WTC11 (cell line): ENCODE measurements around the gene CENPE. TPM values are rescaled to one million over a fixed set of nuclear protein-coding genes. Genes with fewer than 3 reads are reported as not detected.

Experiments used
- ATAC-seq: fragments of 200-7000 bp; cut with Tn5 transposase; 2 replicates; pipeline ENCODE4 v1.10.0; 2021; ENCODE audit warnings: mild to moderate bottlenecking, moderate library complexity
- CTCF ChIA-PET: fragments of 300-600 bp; sonication (Branson Sonifier 250); formaldehyde crosslinking; loops from one replicate; lab custom pipeline; 2021; ENCODE audit warnings: antibody characterized with exemption; lab: Charles Lee
- POLR2A ChIA-PET: fragments of 350-600 bp; sonication (Branson Sonifier 250); formaldehyde crosslinking; loops from one replicate; lab custom pipeline; 2021; ENCODE audit warnings: antibody characterized with exemption; lab: Charles Lee
- DNase-seq: peaks from one replicate; pipeline ENCODE4 v3.0.0; 2021; ENCODE audit warnings: low spot score
- H3K27ac Mint-ChIP-seq: 2 replicates; pipeline ENCODE4 v1.8.0; 2021; ENCODE audit warnings: mixed read lengths
- H3K27me3 Mint-ChIP-seq: 2 replicates; pipeline ENCODE4 v1.8.0; 2021; ENCODE audit warnings: low read depth, mild to moderate bottlenecking, moderate library complexity, mixed read lengths
- H3K36me3 Mint-ChIP-seq: 2 replicates; pipeline ENCODE4 v1.8.0; 2021; ENCODE audit warnings: mixed read lengths
- H3K4me1 Mint-ChIP-seq: 2 replicates; pipeline ENCODE4 v1.8.0; 2022; ENCODE audit warnings: mixed read lengths
- H3K4me3 Mint-ChIP-seq: 2 replicates; pipeline ENCODE4 v1.8.0; 2021; ENCODE audit warnings: mild to moderate bottlenecking, moderate library complexity, mixed read lengths
- H3K9me3 Mint-ChIP-seq: 2 replicates; pipeline ENCODE4 v1.8.0; 2021; ENCODE audit warnings: mixed read lengths
- AFF4 ChIP-seq: sonication (generic); formaldehyde crosslinking; IDR thresholded peaks from 2 replicates; pipeline ENCODE4 v1.8.1; 2023; ENCODE audit warnings: mild to moderate bottlenecking, missing genetic modification reagents, borderline replicate concordance
- ATF2 ChIP-seq: sonication (generic); formaldehyde crosslinking; IDR thresholded peaks from 2 replicates; pipeline ENCODE4 v1.8.1; 2022; ENCODE audit warnings: low read depth, missing genetic modification reagents, borderline replicate concordance
- EMX1 ChIP-seq: fragments of 250-450 bp; sonication (Bioruptor Pico); IDR thresholded peaks from 2 replicates; pipeline ENCODE4 v1.8.0; 2021; ENCODE audit warnings: mild to moderate bottlenecking
- FOXJ3 ChIP-seq: sonication (generic); formaldehyde crosslinking; IDR thresholded peaks from 2 replicates; pipeline ENCODE4 v1.9.0; 2021; ENCODE audit warnings: missing genetic modification reagents, mild to moderate bottlenecking, borderline replicate concordance
- GABPB1 ChIP-seq: sonication (generic); formaldehyde crosslinking; IDR thresholded peaks from 2 replicates; pipeline ENCODE4 v1.8.1; 2023; ENCODE audit warnings: mild to moderate bottlenecking, missing genetic modification reagents
- GRHL2 ChIP-seq: fragments of 250-450 bp; sonication (Bioruptor Pico); IDR thresholded peaks from 2 replicates; pipeline ENCODE4 v1.8.0; 2022; ENCODE audit warnings: mild to moderate bottlenecking, moderate library complexity; ENCODE audit not compliant: insufficient replicate concordance, severe bottlenecking
- JAZF1 ChIP-seq: fragments of 250-450 bp; sonication (Bioruptor Pico); IDR thresholded peaks from 2 replicates; pipeline ENCODE4 v1.9.0; 2021; ENCODE audit warnings: moderate library complexity, mild to moderate bottlenecking, inconsistent platforms
- JUN ChIP-seq: sonication (generic); formaldehyde crosslinking; IDR thresholded peaks from 2 replicates; pipeline ENCODE4 v1.8.0; 2023; ENCODE audit warnings: mild to moderate bottlenecking, missing genetic modification reagents
- MLX ChIP-seq: sonication (generic); formaldehyde crosslinking; IDR thresholded peaks from 2 replicates; pipeline ENCODE4 v1.8.1; 2023; ENCODE audit warnings: mild to moderate bottlenecking, missing genetic modification reagents, moderate library complexity
- MXD4 ChIP-seq: fragments of 250-450 bp; sonication (Bioruptor Pico); IDR thresholded peaks from 2 replicates; pipeline ENCODE4 v1.8.0; 2021; ENCODE audit warnings: mild to moderate bottlenecking, moderate library complexity, borderline replicate concordance
- NFYB ChIP-seq: sonication (generic); formaldehyde crosslinking; conservative IDR thresholded peaks from 2 replicates; pipeline ENCODE4 v1.8.0; 2022; ENCODE audit warnings: low read depth, missing genetic modification reagents
- NR2C2 ChIP-seq: sonication (generic); formaldehyde crosslinking; IDR thresholded peaks from 2 replicates; pipeline ENCODE4 v1.8.0; 2022; ENCODE audit warnings: mild to moderate bottlenecking, missing genetic modification reagents
- PRRX2 ChIP-seq: fragments of 250-450 bp; sonication (Bioruptor Pico); IDR thresholded peaks from 2 replicates; pipeline ENCODE4 v1.8.0; 2021; ENCODE audit warnings: mild to moderate bottlenecking
- ZBTB21 ChIP-seq: sonication (generic); formaldehyde crosslinking; IDR thresholded peaks from 2 replicates; pipeline ENCODE4 v1.8.1; 2023; ENCODE audit warnings: mild to moderate bottlenecking, missing genetic modification reagents, borderline replicate concordance
- ZBTB43 ChIP-seq: sonication (generic); formaldehyde crosslinking; IDR thresholded peaks from 2 replicates; pipeline ENCODE4 v1.8.1; 2023; ENCODE audit warnings: mild to moderate bottlenecking, missing genetic modification reagents
- ZNF219 ChIP-seq: sonication (generic); formaldehyde crosslinking; IDR thresholded peaks from 2 replicates; pipeline ENCODE4 v1.8.0; 2023; ENCODE audit warnings: missing genetic modification reagents, mild to moderate bottlenecking, borderline replicate concordance
- ZNF281 ChIP-seq: sonication (generic); formaldehyde crosslinking; IDR thresholded peaks from 2 replicates; pipeline ENCODE4 v1.8.0; 2023; ENCODE audit warnings: mild to moderate bottlenecking, missing genetic modification reagents
- ZNF423 ChIP-seq: fragments of 250-450 bp; sonication (Bioruptor Pico); IDR thresholded peaks from 2 replicates; pipeline ENCODE4 v2.1.2; 2022; ENCODE audit warnings: mild to moderate bottlenecking, moderate library complexity
- total RNA-seq: library from RNA; stranded (reverse); gene quantifications from 3 replicates; pipeline ENCODE4 v1.2.3, GENCODE V29; 2021

The CENPE gene
- total RNA-seq, 1 experiment from 2014 or later: 46.6 TPM

- H3K4me1 Mint-ChIP-seq: peaks cover 13% of the 10 kb centered on the region
- CTCF ChIA-PET: interaction anchor here (1.0 to 3.0 kb wide), 2 partner anchors 66 to 520 kb away, joined by 3 to 13 read pairs; no protein-coding TSS in a partner anchor
- no peak for ATAC-seq
- POLR2A ChIA-PET: no interaction called here
- H3K4me3 Mint-ChIP-seq: peak overlapping the region; percentile 88
- no peaks in the 10 kb centered on the region for H3K36me3 Mint-ChIP-seq
- no peak for DNase-seq
- H3K27me3 Mint-ChIP-seq: no peaks in the 10 kb centered on the region
- H3K9me3 Mint-ChIP-seq: no peaks in the 10 kb centered on the region
- no peak for TF ChIP-seq GRHL2 (CRISPR knock-in tag)
- TF ChIP-seq JAZF1 (CRISPR knock-in tag): no peak
- no peak for TF ChIP-seq MXD4
- no peak for TF ChIP-seq EMX1 (CRISPR knock-in tag)
- TF ChIP-seq ZBTB21 (CRISPR knock-in tag): no peak
- TF ChIP-seq ZNF219 (CRISPR knock-in tag): no peak
- TF ChIP-seq AFF4: no peak
- TF ChIP-seq ZBTB43: no peak
- no peak for TF ChIP-seq ATF2
- no peak for TF ChIP-seq GABPB1 (CRISPR knock-in tag)
- TF ChIP-seq NR2C2 (CRISPR knock-in tag): no peak
- TF ChIP-seq MLX (CRISPR knock-in tag): no peak
- TF ChIP-seq JUN (CRISPR knock-in tag): no peak
- H3K27ac Mint-ChIP-seq: no peak overlapping the region
These were observed 99.8 kb downstream of the CENPE start for GRCh38 chr4:103098341-103098740.

GRCh38 chr4:103097112-103097511 is 101.0 kb downstream of the CENPE start:
- H3K4me3 Mint-ChIP-seq: no peak overlapping the region
- CTCF ChIA-PET: no interaction called here
- POLR2A ChIA-PET: no interaction called here
- no peak overlapping the region for H3K27ac Mint-ChIP-seq
- ATAC-seq (no peak), DNase-seq (no peak)
- H3K9me3 Mint-ChIP-seq: no peaks in the 10 kb centered on the region
- no peaks in the 10 kb centered on the region for H3K36me3 Mint-ChIP-seq
- H3K27me3 Mint-ChIP-seq: no peaks in the 10 kb centered on the region
- H3K4me1 Mint-ChIP-seq: peaks cover 13% of the 10 kb centered on the region
- TF ChIP-seq PRRX2 (CRISPR knock-in tag): no peak
- no peak for TF ChIP-seq FOXJ3 (CRISPR knock-in tag)
- TF ChIP-seq ZNF281 (CRISPR knock-in tag): no peak
- TF ChIP-seq NFYB: no peak
- no peak for TF ChIP-seq JAZF1 (CRISPR knock-in tag)
- no peak for TF ChIP-seq AFF4
- TF ChIP-seq ZNF423 (CRISPR knock-in tag): no peak
